Measurements from ENCODE around the gene RAMP3. TPM values are rescaled to one million over a fixed set of nuclear protein-coding genes. Genes with fewer than 3 reads are reported as not detected.

RAMP3 gene
- total and polyA plus RNA-seq, 10 of the 15 experiments (the other 5 are each of a cell fraction or from before 2014, with no cell fraction given) = not detected

DNA sequence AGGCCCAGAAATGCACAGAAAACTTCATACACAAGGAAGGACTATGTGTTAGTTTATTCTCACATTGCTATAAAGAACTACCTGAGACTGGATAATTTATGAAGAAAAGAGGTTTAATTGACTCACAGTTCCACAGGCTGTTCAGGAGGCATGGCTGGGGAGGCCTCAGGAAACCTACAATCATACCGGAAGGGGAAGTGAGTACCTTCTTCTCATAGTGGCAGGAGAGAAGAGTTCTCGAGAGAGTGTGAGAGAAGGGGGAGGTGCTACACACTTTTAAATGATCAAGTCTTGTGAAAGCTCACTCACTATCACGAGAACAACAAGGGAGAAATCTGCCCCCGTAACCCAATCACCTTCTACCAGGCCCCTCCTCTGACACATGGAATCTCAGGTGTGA is 16.8 kb upstream of the RAMP3 start:
- CTCF ChIA-PET = no interaction called here

DNA sequence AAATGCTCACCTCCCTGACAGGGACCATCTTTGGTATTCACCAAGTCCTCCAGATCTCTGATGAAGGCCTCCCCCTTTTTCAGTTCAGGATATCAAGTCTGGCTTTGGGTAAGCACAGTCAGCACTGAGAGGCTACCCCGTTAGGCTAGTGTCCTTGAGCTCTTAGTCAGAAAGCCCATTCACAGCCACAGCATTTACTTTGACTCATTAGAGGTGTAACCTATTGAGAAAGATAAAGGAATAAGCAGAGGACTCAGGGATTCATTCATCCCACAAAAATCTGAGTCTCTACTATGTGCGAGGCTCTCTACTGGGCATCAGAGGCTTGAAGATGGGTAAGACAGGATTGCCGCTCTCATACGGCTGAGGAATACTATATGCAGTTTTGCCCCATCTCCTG is 14.0 kb upstream of the RAMP3 start:
- WGBS (ENCODE audit: insufficient coverage, insufficient replicate concordance, low lambda C conversion rate, missing lambda C conversion rate) = 76% methylated on average over 4 of the region's 4 CpGs
- no peaks in the 10 kb centered on the region; the same call in 2 of the 3 replicates for H3K9me3 ChIP-seq (replicated peaks; ENCODE audit: control insufficient read depth, insufficient read depth, low read length)
- ATAC-seq = no peak
- no peak overlapping the region for H2AFZ ChIP-seq (ENCODE audit: control insufficient read depth, low read depth, low read length)
- no peak overlapping the region for H3K9ac ChIP-seq (ENCODE audit: control insufficient read depth, insufficient read depth, low read length)
- CTCF ChIA-PET = no interaction called here
- no peaks in the 10 kb centered on the region for H3K36me3 ChIP-seq (ENCODE audit: control insufficient read depth in 2 of 2, insufficient read depth in 2 of 2, low read length in 1 of 2)
- RAD21 ChIA-PET (ENCODE audit: unreplicated experiment) = no interaction called here
- no peak overlapping the region for H3K27ac ChIP-seq (ENCODE audit: control insufficient read depth, insufficient read depth)
- SMC1A ChIA-PET (ENCODE audit: uncharacterized antibody, unreplicated experiment) = no interaction called here
- in situ Hi-C loops (cut with MboI) (no loop called here), intact Hi-C loops (cut with micrococcal nuclease; ENCODE audit: unreplicated experiment) (no loop called here)
- no peak overlapping the region for H3K4me3 ChIP-seq
- H3K27me3 ChIP-seq (replicated peaks in 1 of 2; ENCODE audit: control insufficient read depth in 2 of 2, insufficient read depth in 2 of 2, low read length in 1 of 2) = no peaks in the 10 kb centered on the region
- POLR2A ChIA-PET = no interaction called here
- no peaks in the 10 kb centered on the region for H4K20me1 ChIP-seq (ENCODE audit: control insufficient read depth, insufficient read depth)
- peaks cover 4% of the 10 kb centered on the region; the same call in 1 of the 2 replicates for H3K4me1 ChIP-seq (ENCODE audit: control insufficient read depth, insufficient read depth, low read length)
- no peak overlapping the region for H3K4me2 ChIP-seq (ENCODE audit: control insufficient read depth, insufficient read depth)
- FAIRE-seq = no peak
- no TSS peak for BruUV-seq (replicated peaks)
- no peak for DNase-seq (ENCODE audit: low read depth, low spot score)
- H3K79me2 ChIP-seq (ENCODE audit: control insufficient read depth, insufficient read depth, low read length) = no peaks in the 10 kb centered on the region
- no peak for TF ChIP-seq IKZF1 (conservative IDR thresholded peaks at IDR 0.05)
- no peak for TF ChIP-seq DPF2 (IDR thresholded peaks at IDR 0.05)
- TF ChIP-seq TBL1XR1 (IDR thresholded peaks at IDR 0.05; ENCODE audit: low read depth, low read length) = no peak
- no peak for TF ChIP-seq NR2F1 (conservative IDR thresholded peaks at IDR 0.05)
- TF ChIP-seq, protein P1, sequence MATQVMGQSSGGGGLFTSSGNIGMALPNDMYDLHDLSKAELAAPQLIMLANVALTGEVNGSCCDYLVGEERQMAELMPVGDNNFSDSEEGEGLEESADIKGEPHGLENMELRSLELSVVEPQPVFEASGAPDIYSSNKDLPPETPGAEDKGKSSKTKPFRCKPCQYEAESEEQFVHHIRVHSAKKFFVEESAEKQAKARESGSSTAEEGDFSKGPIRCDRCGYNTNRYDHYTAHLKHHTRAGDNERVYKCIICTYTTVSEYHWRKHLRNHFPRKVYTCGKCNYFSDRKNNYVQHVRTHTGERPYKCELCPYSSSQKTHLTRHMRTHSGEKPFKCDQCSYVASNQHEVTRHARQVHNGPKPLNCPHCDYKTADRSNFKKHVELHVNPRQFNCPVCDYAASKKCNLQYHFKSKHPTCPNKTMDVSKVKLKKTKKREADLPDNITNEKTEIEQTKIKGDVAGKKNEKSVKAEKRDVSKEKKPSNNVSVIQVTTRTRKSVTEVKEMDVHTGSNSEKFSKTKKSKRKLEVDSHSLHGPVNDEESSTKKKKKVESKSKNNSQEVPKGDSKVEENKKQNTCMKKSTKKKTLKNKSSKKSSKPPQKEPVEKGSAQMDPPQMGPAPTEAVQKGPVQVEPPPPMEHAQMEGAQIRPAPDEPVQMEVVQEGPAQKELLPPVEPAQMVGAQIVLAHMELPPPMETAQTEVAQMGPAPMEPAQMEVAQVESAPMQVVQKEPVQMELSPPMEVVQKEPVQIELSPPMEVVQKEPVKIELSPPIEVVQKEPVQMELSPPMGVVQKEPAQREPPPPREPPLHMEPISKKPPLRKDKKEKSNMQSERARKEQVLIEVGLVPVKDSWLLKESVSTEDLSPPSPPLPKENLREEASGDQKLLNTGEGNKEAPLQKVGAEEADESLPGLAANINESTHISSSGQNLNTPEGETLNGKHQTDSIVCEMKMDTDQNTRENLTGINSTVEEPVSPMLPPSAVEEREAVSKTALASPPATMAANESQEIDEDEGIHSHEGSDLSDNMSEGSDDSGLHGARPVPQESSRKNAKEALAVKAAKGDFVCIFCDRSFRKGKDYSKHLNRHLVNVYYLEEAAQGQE (IDR thresholded peaks at IDR 0.05; ENCODE audit: low read depth, low read length) = no peak
- no peak for TF ChIP-seq SMC3 (IDR thresholded peaks at IDR 0.05; ENCODE audit: borderline replicate concordance, low read length)
- no peak for TF ChIP-seq RAD21 (IDR thresholded peaks at IDR 0.05; ENCODE audit: insufficient read depth, low read depth, low read length)
- TF ChIP-seq ASH2L (IDR thresholded peaks at IDR 0.05; ENCODE audit: borderline replicate concordance, low read depth) = no peak

More for the DNA sequence above, 16.8 kb upstream of the RAMP3 start:
- Histone ChIP-seq H3K4me1 (ENCODE audit: control insufficient read depth, insufficient read depth, low read length) (peaks cover 4% of the 10 kb centered on the region; the same call in 1 of the 2 replicates), H3K4me2 (ENCODE audit: control insufficient read depth, insufficient read depth) (peak overlapping the region; percentile 15; the same call in 1 of the 2 replicates), H3K9me3 (replicated peaks; ENCODE audit: control insufficient read depth, insufficient read depth, low read length) (no peaks in the 10 kb centered on the region; the same call in 2 of the 3 replicates), H3K36me3 (ENCODE audit: control insufficient read depth in 2 of 2, insufficient read depth in 2 of 2, low read length in 1 of 2) (no peaks in the 10 kb centered on the region), H3K79me2 (ENCODE audit: control insufficient read depth, insufficient read depth, low read length) (no peaks in the 10 kb centered on the region), H2AFZ (ENCODE audit: control insufficient read depth, low read depth, low read length) (peak overlapping the region; percentile 61), H3K27me3 (replicated peaks in 1 of 2; ENCODE audit: control insufficient read depth in 2 of 2, insufficient read depth in 2 of 2, low read length in 1 of 2) (no peaks in the 10 kb centered on the region), H4K20me1 (ENCODE audit: control insufficient read depth, insufficient read depth) (no peaks in the 10 kb centered on the region), H3K4me3 (peak overlapping the region; percentile 24; the same call in 1 of the 2 replicates), H3K27ac (ENCODE audit: control insufficient read depth, insufficient read depth) (no peak overlapping the region), H3K9ac (ENCODE audit: control insufficient read depth, insufficient read depth, low read length) (no peak overlapping the region)
- SMC1A ChIA-PET (ENCODE audit: uncharacterized antibody, unreplicated experiment) = no interaction called here
- TF ChIP-seq BHLHE40 (IDR thresholded peaks at IDR 0.05; ENCODE audit: borderline replicate concordance in 1 of 2, low read depth in 2 of 2, low read length in 1 of 2) = no peak
- TF ChIP-seq SPI1 (IDR thresholded peaks at IDR 0.05; ENCODE audit: borderline replicate concordance, insufficient read depth, low read depth, low read length) = peak; percentile 45; the same call in 1 of the 2 replicates
- no peak for TF ChIP-seq BMI1 (IDR thresholded peaks at IDR 0.05; ENCODE audit: borderline replicate concordance)
- TF ChIP-seq, protein P2, sequence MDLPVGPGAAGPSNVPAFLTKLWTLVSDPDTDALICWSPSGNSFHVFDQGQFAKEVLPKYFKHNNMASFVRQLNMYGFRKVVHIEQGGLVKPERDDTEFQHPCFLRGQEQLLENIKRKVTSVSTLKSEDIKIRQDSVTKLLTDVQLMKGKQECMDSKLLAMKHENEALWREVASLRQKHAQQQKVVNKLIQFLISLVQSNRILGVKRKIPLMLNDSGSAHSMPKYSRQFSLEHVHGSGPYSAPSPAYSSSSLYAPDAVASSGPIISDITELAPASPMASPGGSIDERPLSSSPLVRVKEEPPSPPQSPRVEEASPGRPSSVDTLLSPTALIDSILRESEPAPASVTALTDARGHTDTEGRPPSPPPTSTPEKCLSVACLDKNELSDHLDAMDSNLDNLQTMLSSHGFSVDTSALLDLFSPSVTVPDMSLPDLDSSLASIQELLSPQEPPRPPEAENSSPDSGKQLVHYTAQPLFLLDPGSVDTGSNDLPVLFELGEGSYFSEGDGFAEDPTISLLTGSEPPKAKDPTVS (IDR thresholded peaks at IDR 0.05; ENCODE audit: low read depth, low read length) = no peak
- TF ChIP-seq CEBPB (IDR thresholded peaks at IDR 0.05; ENCODE audit: borderline replicate concordance in 1 of 2, low read depth in 2 of 2, low read length in 2 of 2) = no peak
- FAIRE-seq (no peak), ATAC-seq (peak; percentile 65), DNase-seq (ENCODE audit: low read depth, low spot score) (peak; percentile 11)
- POLR2A ChIA-PET = no interaction called here
- in situ Hi-C loops (cut with MboI) (no loop called here), intact Hi-C loops (cut with micrococcal nuclease; ENCODE audit: unreplicated experiment) (no loop called here)
- RAD21 ChIA-PET (ENCODE audit: unreplicated experiment) = no interaction called here
- WGBS (ENCODE audit: insufficient coverage, insufficient replicate concordance, low lambda C conversion rate, missing lambda C conversion rate) = 26% methylated on average over 4 of the region's 4 CpGs
- no TSS peak for BruUV-seq (replicated peaks)

All from GM12878 (cell line).